Esophagus muscularis mucosa (tissue), 4 donors: ENCODE data around the gene CHKA. TPM values are rescaled to one million over a fixed set of nuclear protein-coding genes. Genes with fewer than 3 reads are reported as not detected.

ENCODE experiments used
- DNase-seq: peaks from one replicate; pipeline ENCODE4 v3.0.0-alpha.2; 2017; ENCODE audit errors: extremely low spot score
- H3K27ac ChIP-seq, 4 donors: fragments of 200-600 bp; sonication (generic); replicated peaks in 1 of 4; 1 replicate in 3 of 4; 2 replicates in 1 of 4; pipeline ENCODE4 v1.5.1; 2016 to 2019; ENCODE audit warnings: mild to moderate bottlenecking in 1 of 4
- H3K27me3 ChIP-seq, 4 donors: fragments of 200-600 bp; sonication (generic); one replicate each; pipeline versions ENCODE4 v1.5.1 to v1.6.0; 2016 to 2019
- H3K36me3 ChIP-seq, 4 donors: fragments of 200-600 bp; sonication (generic); one replicate each; pipeline ENCODE4 v1.5.1; 2016 to 2019
- H3K4me1 ChIP-seq, 4 donors: fragments of 200-600 bp; sonication (generic); one replicate each; pipeline ENCODE4 v1.5.1; 2016 to 2019
- H3K4me3 ChIP-seq, 4 donors: fragments of 200-600 bp; sonication (generic); 1 replicate in 2 of 4; 2 replicates in 2 of 4; pipeline ENCODE4 v1.5.1; 2016 to 2019; ENCODE audit warnings: mild to moderate bottlenecking in 4 of 4, moderate library complexity in 1 of 4
- H3K9me3 ChIP-seq, 4 donors: fragments of 200-600 bp; sonication (generic); 1 replicate in 3 of 4; 2 replicates in 1 of 4; pipeline ENCODE4 v1.5.1; 2016 to 2019
- EP300 ChIP-seq: sonication (generic); formaldehyde crosslinking; IDR thresholded peaks from one replicate; pipeline ENCODE4 v1.6.1; 2017; ENCODE audit warnings: antibody characterized with exemption
- POLR2A ChIP-seq: fragments of 450-650 bp; IDR thresholded peaks from one replicate; pipeline ENCODE4 v1.6.1; 2017; ENCODE audit warnings: antibody characterized with exemption, moderate library complexity, mild to moderate bottlenecking, low read depth
- POLR2AphosphoS5 ChIP-seq, 2 donors: sonication (generic); formaldehyde crosslinking; IDR thresholded peaks; one replicate each; pipeline ENCODE4 v1.6.1; 2017; ENCODE audit warnings: antibody characterized with exemption in 2 of 2
- WGBS: methylation state at CpG from one replicate; pipeline ENCODE4 v1.1.5; 2018; 5-methylcytosine and 5-hydroxymethylcytosine counted together
- intact Hi-C: fragments of 100-400 bp; cut with DNase I; formaldehyde crosslinking; loops from one replicate; pipeline ENCODE4 v1.15.1; 2023
- total RNA-seq, 4 donors: library from RNA; depleted of rRNA; stranded (reverse); fragments of >200 nt; gene quantifications; one replicate each; pipeline versions ENCODE4 v1.1.0 to v1.2.1, GENCODE V29; 2016
- TF ChIP-seq, protein P1 (sequence below), 3 experiments: fragments of 200-600 bp in 2 of 3; fragments of 450-650 bp in 1 of 3; sonication (generic) in 2 of 3; IDR thresholded peaks; one replicate each; pipeline ENCODE4 v1.5.1; 2017 to 2019; ENCODE audit warnings: antibody characterized with exemption in 3 of 3, mild to moderate bottlenecking in 2 of 3, moderate library complexity in 1 of 3

The CHKA gene
- total RNA-seq, 4 donors from 2014 or later, result 13.8 to 20.3 (median 18.3) TPM

DNA sequence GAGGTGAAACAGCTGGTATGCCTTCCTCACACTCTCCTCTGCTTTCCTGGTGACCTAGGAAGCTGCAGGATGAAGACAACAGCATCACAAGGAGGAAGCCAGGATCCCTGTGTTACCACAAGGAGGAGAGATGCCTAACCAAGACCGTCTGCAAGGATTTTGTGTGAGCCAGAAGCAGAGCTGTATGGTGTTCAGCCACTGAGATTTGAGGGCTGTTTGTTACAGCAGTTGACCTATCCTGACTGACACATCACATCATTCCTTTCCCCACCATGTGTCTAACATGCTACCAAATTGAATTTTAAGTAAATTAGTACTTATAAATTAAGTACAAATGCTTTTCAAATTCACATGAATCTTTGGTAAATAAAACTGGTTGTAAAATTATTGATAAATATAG, 8.9 kb upstream of the CHKA start:
- Histone ChIP-seq H3K4me3 (no peak overlapping the region), H3K4me1 (peaks cover 17 to 26% (median 24%) of the 10 kb centered on the region in 4 donors), H3K27ac (no peak overlapping the region), H3K27me3 (no peaks in the 10 kb centered on the region), H3K9me3 (no peaks in the 10 kb centered on the region), H3K36me3 (no peaks in the 10 kb centered on the region)
- intact Hi-C loops, result no loop called here
- WGBS, result 100% methylated on average over 1 of the region's 1 CpG
- TF ChIP-seq POLR2AphosphoS5 (IDR thresholded peaks at IDR 0.05) (no peak), EP300 (no peak), POLR2A (no peak)
- TF ChIP-seq, protein P1, sequence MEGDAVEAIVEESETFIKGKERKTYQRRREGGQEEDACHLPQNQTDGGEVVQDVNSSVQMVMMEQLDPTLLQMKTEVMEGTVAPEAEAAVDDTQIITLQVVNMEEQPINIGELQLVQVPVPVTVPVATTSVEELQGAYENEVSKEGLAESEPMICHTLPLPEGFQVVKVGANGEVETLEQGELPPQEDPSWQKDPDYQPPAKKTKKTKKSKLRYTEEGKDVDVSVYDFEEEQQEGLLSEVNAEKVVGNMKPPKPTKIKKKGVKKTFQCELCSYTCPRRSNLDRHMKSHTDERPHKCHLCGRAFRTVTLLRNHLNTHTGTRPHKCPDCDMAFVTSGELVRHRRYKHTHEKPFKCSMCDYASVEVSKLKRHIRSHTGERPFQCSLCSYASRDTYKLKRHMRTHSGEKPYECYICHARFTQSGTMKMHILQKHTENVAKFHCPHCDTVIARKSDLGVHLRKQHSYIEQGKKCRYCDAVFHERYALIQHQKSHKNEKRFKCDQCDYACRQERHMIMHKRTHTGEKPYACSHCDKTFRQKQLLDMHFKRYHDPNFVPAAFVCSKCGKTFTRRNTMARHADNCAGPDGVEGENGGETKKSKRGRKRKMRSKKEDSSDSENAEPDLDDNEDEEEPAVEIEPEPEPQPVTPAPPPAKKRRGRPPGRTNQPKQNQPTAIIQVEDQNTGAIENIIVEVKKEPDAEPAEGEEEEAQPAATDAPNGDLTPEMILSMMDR (IDR thresholded peaks at IDR 0.05), result no peak
- no peak for DNase-seq

DNA sequence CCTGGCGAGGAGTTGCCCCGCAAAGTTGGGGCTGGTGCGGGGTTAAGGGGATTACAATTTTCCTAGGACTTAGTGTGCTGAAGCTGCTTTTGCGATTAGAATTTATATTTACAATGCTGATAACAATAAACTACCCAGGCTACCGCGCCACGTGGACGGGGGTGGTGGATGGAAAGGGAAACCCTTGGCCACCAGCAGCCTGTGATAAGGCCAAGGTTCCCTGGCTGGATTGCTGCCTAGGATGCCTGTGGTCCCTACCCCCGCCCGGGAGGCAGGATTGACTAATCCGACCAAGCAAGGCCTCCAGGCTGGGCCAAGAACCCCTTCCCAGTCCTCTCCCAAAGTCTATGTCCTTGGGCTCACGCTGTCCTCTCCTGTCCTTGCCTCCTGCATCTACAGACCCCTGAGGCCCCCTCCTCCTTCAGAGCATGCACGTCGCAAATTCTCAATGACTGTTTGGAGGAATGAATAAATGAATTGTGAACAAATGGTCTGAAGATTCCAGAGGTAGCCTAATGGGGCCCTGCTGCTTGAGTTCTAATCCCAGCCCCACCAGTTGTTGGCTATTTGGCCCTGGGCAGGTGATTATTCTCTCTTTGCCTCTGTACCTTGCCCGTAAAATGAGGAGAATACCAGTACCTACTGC, 7.6 kb upstream of the CHKA start:
- intact Hi-C loops, result loop anchor here (5.0 kb wide), 1 partner anchor 78 kb away; no protein-coding TSS in a partner anchor
- Histone ChIP-seq H3K4me1 (peaks cover 17 to 26% (median 24%) of the 10 kb centered on the region in 4 donors), H3K27me3 (no peaks in the 10 kb centered on the region), H3K9me3 (no peaks in the 10 kb centered on the region), H3K27ac (peak overlapping the region; percentile 83 to 88 (median 86)), H3K4me3 (peak overlapping the region; percentile 60 to 69 (median 64)), H3K36me3 (no peaks in the 10 kb centered on the region)
- TF ChIP-seq EP300 (no peak), POLR2A (no peak), POLR2AphosphoS5 (IDR thresholded peaks at IDR 0.05) (no peak)
- TF ChIP-seq, protein P1 (IDR thresholded peaks at IDR 0.05), result no peak
- no peak for DNase-seq
- 26% methylated on average over 11 of the region's 15 CpGs for WGBS

DNA sequence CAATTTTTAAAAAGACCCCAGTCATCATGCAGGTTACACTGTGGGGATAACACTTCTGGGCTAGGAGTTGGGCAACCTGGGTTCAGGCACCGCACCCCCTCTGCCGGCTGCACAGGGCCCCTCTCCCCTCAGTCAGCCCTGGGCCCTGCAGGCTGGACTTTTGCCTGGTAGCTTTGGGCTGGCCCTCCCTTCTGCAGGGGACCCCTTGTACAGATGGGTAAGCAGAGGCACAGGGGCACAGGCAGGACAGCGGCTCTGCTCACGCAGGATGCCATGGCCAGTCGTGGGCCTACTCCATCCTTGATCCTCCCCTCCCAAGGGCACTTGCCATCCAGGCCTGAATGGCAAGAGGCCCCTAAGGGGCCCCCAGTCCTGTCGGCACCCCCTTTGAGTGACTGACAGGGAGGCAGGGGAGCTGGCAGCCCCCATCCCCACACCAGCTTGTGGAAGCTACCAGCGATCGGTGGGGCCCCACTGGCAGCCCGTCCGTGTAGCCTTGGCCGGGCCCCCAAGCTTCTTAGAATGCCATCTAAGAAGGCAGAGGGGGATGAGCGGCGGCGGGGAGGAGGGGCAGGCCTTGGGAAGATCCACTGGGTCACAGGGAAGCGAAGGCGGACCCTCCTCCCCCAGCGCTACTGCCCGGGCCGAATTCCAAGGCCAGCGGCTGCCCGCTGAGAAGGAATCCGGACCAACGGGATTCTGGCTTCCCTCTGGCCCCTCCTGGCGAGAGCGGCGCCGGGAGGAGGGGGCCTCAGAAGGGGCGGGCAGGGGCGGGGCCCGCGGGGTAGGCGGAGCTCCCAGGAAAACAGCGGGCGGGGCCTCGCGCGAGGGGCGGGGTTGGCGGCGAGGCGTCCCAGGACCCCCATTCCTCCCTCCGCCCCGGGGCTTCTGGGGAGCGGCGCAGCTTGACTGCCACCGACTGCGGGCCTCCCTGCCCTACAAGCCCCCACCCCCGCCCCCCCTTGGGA, 6.8 kb upstream of the CHKA start:
- Histone ChIP-seq H3K4me3 (peak overlapping the region; percentile 60 to 69 (median 64)), H3K9me3 (no peaks in the 10 kb centered on the region), H3K27me3 (no peaks in the 10 kb centered on the region), H3K4me1 (peaks cover 17 to 29% (median 24%) of the 10 kb centered on the region in 4 donors), H3K36me3 (no peaks in the 10 kb centered on the region), H3K27ac (peak overlapping the region; percentile 83 to 88 (median 86))
- TF ChIP-seq POLR2AphosphoS5 (IDR thresholded peaks at IDR 0.05) (peak; percentile 15 to 65), POLR2A (no peak)
- DNase-seq, result no peak
- intact Hi-C loops, result loop anchor here (5.0 kb wide), 1 partner anchor 79 kb away; no protein-coding TSS in a partner anchor
- WGBS, result 64% methylated on average over 3 of the region's 48 CpGs

DNA sequence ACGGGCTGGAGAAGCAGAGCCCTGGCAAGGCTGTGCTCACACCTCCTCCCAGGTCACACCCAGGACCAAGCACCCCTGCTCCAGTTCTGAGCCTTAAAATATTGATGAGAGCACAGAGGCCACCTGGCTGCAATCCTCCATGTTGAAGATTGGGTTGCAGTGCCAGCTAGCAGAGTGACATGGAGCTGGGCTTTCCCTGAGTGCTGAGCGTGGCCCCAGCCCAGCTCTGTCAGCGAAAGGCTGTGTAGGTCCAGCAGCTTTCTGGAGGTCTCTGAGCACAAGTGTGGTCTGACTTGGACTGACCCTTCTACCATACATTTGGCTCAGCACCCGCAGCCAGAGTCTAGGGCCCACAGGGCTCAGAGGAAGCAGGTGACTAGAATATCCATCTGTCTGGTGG, 4.0 kb upstream of the CHKA start:
- no peak overlapping the region for H3K4me3 ChIP-seq
- DNase-seq, result no peak
- peaks cover 25 to 42% (median 35%) of the 10 kb centered on the region in 4 donors for H3K4me1 ChIP-seq
- no CpG with 5 or more reads among the region's 4 CpGs for WGBS
- no peak overlapping the region for H3K27ac ChIP-seq
- no peaks in the 10 kb centered on the region for H3K9me3 ChIP-seq
- TF ChIP-seq EP300 (no peak), POLR2AphosphoS5 (IDR thresholded peaks at IDR 0.05) (no peak), POLR2A (no peak)
- TF ChIP-seq, protein P1 (IDR thresholded peaks at IDR 0.05), result no peak
- H3K27me3 ChIP-seq, result no peaks in the 10 kb centered on the region
- intact Hi-C loops, result loop anchor here (5.0 kb wide), 1 partner anchor 82 kb away; no protein-coding TSS in a partner anchor
- H3K36me3 ChIP-seq, result no peaks in the 10 kb centered on the region
